HG03342 (cell line): ENCODE results near the gene ANKRA2.

Experiments
- ATAC-seq: cut with Tn5 transposase; IDR thresholded peaks from one replicate; pipeline ENCODE4 v1.9.1; 2021; ENCODE audit warnings: mild to moderate bottlenecking, moderate library complexity; ENCODE audit not compliant: unreplicated experiment

Gene ANKRA2, protein sequence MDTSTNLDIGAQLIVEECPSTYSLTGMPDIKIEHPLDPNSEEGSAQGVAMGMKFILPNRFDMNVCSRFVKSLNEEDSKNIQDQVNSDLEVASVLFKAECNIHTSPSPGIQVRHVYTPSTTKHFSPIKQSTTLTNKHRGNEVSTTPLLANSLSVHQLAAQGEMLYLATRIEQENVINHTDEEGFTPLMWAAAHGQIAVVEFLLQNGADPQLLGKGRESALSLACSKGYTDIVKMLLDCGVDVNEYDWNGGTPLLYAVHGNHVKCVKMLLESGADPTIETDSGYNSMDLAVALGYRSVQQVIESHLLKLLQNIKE

DNA sequence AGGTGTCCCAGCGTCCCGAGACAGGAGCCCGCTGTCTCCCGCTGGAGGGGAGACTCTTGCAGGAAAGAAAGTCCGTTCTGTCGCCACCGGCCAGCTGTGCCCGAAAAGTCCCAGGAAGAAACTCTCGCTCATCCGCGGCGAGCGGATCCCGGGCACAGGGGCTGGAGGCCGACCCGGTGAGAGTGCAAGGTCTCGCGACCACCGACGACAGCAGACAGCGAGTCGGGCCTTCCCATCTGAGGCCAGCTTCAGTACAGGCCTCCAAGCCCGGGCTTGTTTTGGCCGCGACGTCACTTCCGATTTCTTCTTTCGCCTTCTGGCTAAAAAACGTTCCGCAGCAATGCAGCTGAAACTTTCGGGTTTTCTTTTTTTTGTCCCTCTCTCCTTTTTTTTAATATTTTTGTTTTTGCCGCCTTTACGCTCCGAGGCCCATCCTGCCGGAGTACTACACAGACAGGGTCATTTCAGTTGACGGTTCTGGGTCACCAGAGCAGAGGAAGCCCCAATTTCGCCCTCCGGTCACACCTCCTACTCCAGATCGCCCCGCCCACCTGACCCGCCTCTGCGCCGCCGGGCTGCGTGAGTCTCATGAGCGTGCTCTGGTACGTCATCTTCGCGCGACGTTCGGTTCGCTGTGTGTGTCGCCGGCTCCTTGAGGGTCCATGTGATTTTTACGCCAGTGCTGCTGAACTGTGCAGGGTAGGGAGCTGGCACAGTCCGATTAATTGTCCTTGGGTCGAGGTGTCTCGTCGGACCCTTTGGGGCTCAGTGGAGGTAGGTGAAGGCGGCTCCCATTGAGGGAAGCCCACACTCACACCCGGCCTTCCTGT, at the start of gene ANKRA2, which contains the start of gene UTP15:
TSS of gene ANKRA2 (minus strand) at position 501 of the 830 bp plus-strand sequence. CDS start 2,758 bp downstream, outside the sequence.
TSS of gene UTP15 (plus strand) at position 605 of the 830 bp plus-strand sequence. CDS start 1,602 bp downstream, outside the sequence.
- peak; percentile 90 for ATAC-seq

DNA sequence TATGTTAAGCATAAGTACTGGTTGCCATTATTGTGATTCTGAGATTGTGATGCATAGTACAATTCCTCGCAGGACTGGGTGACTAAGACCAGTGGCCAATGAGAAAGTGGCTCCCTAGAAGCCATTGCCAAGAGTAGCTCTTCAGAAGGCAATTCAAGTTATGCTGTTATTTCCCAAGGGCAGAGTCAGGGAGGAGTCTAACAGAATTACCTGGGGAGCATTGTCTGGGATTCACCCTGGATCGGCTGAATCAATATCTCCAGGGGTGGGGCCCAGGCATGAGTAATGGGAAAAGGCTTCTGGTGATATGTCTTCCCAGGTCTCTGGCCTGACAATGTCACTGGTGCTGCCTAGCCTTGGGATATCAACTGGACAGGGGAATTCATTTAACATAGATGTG, 49.6 kb upstream of the ANKRA2 start:
- no peak for ATAC-seq

DNA sequence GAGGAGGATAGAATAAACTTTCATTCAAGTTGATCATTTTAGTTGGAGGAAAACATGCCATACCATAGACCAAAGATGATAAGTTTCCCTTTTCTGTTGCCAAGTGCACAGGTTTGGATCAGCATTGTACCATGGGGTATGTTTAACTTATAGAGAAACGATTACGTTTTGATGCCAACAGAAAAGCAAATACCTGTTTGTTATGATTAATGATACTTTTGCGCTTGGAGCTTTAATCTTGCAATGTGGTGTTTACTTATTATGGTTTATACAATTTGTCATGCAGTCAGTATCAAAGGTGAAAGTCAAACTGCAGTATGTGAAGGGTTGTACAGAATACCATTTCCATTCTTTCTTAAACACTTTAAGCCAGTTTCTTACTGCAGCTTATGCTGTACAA, 47.4 kb upstream of the ANKRA2 start:
- no peak for ATAC-seq

DNA sequence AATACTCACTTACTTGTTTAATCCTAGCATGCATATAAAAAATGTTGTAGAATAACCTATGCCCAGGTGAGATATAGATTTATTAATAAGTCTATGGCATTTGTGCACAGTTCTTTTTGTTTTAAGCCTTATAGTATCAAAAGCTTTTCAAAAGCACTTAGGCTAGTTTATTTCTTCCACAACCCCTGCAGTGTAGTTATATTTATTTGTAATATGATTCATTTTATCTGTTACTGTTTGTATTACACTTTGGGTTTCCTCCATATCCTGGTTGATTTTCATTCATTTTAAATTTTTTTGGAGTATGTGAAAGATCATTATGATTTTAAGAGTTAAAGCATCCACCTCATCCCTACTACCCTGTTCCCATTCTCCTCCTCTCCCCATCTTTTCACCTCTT, 41.8 kb upstream of the ANKRA2 start:
- no peak for ATAC-seq

DNA sequence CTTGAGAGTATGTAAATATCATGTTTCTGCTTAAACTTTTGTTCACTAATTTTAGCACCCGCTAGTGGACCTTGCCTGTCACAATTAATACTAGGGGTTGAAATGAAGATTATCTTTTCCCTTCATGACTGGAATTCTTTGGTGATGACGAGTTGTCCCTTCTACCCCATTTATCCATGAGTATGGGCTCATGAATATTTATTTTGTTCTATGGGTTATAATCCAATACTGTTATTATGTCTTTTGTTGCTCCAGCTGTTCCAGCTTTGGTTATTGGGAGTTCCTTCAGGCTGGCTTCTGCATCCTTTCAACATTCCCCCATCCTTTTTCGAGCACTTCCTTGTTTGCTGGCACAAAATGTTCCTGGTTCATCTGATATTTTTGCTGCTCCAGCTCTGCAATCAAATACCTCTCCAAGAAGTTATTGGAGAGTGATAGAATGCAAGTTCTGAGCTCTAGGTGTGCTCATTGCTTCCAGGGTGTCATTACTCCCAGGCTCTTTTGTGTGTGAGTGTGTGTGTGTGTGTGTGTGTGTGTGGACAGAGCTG, 40.8 kb upstream of the ANKRA2 start:
- ATAC-seq, result no peak

DNA sequence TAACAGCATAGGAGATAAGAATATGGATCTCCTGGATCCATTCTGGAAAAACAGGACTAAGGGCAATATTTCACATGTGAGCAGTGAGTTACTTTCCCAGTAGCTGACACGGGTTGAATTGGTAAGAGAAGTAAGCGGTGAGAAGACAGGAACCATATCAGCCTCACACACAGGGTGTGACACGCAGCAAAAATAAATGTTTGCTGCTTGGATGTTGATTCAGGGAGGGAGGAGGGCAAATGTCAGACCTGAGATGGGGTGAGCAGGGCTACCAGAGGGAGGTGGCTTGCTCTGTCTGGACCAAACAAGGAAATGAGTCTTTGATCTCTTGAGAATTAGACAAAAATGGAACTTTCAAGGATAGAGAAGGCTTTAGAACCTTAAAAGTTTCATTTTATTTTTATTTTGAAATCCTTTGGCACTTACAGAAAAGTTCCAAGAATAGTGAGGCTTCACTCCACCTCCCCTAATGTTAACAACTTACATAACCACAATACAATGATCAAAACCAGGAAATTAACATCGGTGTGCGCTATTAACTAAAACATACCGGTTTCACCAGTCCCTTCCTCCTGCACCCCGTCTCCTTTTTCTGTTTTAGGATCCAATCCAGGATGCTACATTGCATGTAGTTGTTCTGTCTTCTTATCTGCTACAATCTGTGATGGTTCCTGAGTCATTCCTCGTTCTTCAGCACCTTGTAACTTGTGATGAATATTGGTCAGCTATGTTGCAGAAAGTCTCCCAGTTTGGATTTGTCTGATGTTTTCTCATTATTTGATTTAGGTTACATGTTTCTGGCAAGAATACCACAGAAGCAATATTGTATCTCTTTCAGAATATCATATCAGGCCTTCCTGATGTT, 40.0 kb upstream of the ANKRA2 start:
- ATAC-seq, result no peak

DNA sequence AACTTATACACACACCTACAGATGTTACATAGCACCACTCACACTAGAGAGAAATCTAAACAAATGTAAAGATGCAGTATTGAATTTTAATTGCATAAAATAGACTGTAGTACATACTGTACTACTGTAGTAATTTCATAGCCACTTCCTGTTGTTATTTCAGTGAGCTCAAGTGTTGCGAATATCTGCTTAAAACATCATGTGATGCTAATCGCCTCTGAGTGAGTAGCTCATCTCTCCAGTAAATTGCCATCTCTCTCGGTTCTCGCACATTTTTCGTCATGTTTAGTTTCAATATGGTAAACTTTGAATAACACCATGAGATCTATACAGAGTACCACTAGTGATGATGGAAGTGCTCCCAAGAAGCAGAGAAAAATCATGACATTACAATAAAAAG, 38.6 kb upstream of the ANKRA2 start:
- no peak for ATAC-seq

DNA sequence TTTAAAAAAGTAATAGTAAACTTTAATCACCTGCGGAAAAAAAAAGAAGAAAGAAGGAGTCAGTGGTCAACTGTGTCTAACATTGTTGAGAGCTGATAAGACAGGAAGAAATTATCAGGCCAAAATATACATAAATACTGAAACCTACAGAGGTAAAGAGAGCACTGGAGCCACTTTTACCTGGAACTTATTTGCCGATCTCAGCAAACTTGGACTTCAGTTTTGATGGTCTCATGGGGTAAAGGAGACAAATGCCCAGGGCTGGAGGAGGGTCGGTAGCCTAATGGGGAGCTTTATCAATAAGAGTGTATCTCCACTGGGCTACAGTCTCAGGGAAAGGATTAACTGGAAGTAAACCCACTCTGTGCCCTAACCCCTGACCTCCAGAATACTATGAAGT, 33.9 kb upstream of the ANKRA2 start:
- ATAC-seq, result no peak

DNA sequence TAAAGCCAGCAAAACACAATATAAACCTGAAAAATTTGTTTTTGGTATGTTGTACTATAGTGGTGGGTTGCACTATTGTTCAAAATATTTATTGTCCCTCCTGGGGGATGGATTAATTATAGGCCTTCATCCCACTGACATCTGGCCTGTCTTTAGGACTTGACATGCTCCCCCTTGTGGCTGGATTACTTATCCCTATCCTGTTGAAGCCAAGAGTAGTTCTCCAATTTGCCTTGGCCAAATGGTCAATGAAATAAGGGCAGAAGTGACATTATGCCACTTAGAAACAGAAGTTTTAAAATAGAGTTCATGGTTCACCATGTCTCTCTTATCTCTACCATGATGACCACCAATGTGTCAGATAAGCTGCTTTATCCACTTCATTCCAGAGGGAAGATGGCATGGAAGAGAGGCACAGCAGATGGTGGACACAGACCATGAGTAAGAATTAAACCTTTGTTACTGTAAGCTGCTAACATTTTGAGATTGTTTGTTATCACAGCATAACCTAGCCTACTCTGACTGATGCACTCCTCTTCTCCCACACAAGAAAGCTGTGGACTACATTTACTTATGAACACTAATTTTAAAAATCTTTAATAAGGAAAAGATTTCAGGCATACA, 31.4 kb upstream of the ANKRA2 start:
- ATAC-seq, result no peak

DNA sequence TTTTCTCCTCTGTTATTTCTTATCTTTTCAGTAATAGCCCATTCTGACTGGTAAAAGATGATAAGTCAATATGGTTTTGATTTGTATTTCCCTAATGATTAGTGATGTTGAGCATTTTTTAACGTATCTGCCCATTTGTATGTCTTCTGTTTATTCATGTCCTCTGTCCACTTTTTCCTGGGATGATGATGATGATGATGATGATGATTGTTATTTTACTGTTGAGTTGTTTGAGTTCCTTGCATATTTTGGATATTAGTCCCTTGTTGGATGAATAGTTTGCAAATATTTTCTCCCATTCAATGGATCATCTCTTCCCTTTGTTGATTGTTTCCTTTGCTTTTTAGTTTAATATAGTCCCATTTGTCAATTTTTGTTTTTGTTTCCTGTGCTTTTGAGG, 27.1 kb upstream of the ANKRA2 start:
- no peak for ATAC-seq

DNA sequence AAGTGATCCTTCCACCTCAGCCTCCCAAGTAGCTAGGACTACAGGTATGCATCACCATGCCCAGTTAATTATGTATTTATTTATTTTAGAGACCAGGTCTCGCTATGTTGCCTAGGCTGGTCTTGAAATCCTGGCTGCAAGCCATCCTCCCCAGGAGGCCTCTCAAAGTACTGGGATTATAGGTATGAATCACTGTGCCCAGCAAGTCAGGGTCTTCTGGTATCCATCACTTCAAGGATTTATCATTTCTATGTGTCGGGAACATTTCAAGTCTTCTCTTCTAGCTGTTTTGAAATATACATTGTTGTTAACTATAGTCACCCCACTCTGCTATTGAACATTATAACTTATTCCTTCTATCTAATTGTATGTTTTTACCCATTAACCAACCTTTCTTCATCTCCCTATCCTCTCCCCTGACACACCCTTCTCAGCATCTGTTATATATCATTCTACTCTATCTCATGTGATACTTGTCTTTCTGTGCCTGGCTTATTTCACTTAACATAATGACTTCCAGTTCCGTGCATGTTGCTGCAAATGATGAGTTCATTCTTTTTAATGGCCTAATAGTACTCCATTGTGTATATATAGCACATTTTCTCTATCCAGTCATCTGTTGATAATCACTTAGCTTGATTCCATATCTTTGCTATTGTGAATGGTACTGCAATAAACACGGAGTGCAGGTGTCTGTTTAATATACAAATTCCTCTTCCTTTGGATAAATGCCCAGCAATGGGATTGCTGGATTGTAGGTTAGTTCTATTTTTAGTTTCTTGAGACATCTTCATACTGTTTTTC, 26.5 kb upstream of the ANKRA2 start:
- ATAC-seq, result no peak

DNA sequence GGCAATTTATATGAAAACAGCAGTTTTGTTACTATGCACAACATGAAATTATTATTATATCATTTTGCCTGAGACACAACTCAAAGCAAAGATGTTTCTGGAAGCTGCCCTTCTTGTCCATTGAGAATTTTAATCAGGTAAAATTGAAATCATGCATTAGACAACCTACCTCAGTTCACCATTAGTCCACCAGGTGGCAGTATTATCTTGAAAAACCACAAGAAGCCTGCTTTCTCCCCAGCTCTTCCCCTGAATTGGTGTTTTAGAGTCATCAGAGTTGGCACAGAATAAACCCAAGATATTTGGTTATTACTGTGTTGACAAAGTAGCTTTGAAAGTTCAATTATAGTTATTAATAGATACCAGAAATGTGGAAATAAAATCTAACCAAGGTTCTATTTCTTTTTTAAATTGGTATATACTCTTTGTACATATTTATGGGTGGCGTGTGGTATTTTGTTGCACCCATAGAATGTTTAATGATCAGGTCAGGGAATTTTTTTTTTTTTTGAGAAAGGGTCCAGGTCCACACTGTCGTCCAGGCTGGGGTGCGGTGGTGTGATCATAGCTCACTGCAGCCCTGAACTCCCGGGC, 25.8 kb upstream of the ANKRA2 start:
- ATAC-seq, result no peak

DNA sequence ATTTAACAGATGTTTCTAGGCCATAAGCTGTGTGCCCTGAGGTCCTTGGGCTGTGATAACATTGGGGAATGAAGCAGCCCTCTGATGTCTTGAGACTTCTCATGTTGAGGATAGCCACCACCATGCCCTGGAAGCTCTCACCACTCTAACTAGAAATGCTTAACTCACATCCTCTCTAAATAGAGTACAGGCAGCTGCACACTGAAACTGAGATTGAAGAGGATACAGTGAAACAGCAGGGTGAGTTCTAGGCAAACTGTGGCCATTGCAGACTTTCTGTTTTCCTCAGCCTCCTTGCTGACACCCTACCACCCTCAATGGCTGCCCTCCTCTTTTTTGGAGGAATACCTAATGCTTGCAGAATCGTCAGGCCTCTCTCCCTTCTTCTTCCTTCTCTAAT, 22.5 kb upstream of the ANKRA2 start:
- ATAC-seq, result peak; percentile 67

DNA sequence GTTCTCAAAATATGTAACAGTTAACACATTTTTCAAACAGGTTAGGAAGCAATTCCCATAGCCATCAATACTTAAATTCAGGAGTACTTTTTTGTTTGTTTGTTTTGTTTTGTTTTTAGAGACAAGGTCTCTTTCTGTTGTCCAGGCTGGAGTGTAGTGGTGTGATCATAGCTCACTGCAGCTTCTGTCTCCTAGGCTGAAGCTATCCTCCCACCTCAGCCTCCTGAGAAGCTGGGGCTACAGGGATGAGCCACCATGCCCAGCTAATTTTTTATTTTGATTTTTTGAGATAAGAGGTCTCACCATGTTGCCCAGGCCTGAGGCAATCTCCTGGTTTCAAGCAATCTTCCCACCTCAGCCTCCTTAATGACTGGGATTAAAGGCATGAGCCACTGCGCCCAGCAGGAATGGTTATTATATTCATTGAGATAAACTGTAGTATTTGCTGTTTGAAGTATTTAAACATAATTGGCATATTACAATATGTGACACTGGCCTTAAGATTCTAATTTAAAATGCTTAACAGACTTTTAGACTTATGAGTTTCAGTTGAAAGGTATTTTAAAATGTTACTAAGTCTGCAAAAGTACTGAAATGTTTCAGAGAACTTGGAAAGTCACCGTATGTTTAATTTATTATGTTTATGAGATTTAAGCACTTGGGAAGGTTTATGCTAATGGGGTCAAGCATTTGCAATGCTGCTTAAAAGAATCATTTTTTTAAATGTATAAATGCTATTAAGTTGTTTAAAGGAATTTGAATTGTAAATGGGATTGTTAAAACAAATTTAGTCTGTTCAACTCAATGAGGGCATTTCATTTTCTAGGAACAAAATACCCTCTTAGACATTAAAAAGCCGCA, 17.1 kb upstream of the ANKRA2 start:
- no peak for ATAC-seq

DNA sequence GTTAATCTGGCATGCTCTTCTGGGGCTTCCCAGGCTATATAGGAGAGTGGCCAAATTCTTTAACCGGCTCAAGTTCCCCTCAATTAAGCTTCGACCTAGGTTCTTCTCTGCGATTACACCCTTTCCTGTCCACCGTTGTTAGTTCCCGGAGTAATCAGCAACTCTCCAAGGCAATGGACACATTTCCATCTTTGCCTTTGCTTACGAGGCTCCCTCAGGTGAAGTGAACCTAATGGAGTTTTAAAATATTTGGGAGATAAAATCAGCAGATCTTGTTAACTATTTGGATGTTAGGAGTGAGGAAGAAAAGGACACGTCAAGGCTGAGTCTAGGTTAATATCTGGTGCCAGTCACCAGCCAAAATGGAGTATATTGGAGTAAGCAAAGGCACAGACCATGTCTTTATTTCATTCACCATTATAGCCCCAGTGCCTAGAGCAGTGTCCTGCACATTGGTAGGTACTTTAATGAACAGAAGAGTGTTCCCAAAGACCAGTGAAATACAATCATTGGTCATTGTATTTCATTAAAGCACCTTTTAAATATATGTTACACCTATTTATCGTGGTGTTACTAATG, 619 bp upstream of the ANKRA2 start:
- ATAC-seq, result no peak

DNA sequence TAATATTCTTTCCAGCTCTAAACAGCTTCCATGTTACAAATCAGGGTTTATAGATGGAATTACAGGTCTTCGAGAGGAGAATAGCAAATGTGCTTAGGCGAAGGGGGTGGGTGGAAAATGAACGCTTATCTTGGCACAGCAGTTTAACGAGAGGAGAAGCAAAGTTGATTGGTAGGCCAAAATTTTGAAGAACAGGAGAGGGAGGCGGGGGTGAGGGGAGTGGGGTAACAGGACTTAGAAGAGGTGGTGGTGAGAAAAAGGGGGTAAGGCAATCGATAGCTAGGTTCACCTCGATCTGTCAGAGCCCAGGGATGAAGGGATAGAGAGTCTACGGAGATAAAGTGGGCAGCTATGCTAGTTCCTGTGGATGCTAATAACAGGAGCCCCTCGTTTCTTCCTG, 764 bp downstream of the ANKRA2 start:
- no peak for ATAC-seq

DNA sequence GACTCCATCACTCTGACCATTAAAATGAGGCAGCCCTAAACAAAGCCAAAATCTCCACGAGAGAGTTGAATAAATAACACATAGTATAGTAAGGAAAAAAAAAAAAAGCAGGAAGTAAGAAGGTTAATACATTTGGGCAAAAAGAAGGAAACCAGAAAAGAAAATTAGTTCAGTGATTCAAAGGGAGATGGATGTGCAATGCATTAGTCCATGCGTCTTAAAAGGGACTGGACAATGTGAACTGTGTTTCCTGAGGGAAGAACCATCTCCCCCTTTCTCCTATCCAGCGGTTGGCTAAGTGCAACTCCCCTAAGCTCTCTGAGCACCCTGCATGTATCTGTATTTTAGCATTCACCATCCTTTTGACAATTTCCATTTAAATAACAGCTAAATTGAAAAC, 1.4 kb downstream of the ANKRA2 start:
- no peak for ATAC-seq

DNA sequence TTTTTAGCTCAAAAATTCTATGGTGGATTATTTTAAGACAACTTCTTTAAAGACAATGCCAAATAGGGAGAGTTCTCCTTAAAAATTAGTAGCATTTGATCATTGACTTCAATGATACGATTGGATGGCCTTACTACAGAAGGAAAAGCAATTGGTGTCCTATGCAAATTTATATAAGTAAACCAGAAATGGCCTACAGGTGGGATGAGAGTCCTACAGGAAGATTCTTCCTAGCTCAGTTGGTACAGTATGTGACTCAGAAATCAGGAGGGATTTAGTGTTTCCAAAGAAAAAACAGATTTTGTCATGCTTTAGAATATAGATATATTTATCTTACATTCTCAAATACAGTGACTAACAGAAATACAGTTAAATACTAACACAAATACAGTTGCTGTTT, 6.5 kb downstream of the ANKRA2 start:
- no peak for ATAC-seq
